GM23248 (cell line): ENCODE measurements around the gene TMEM229B. TPM values are rescaled to one million over a fixed set of nuclear protein-coding genes. Genes with fewer than 3 reads are reported as not detected.

ENCODE experiments used
- DNase-seq: peaks from one replicate; pipeline ENCODE4 v3.0.0-alpha.2; 2015
- H2AFZ ChIP-seq: fragments of 200-600 bp; sonication (generic); 2 replicates; pipeline ENCODE4 v1.6.1; 2016; ENCODE audit warnings: antibody characterized with exemption
- H3F3A ChIP-seq: fragments of 200-600 bp; sonication (generic); 2 replicates; pipeline ENCODE4 v1.6.1; 2016; ENCODE audit warnings: mild to moderate bottlenecking, antibody characterized with exemption, mixed run types; ENCODE audit not compliant: insufficient read depth
- H3K27ac ChIP-seq: fragments of 200-600 bp; sonication (generic); 2 replicates; pipeline ENCODE4 v1.5.1; 2016; ENCODE audit warnings: mild to moderate bottlenecking
- H3K27me3 ChIP-seq: fragments of 200-600 bp; sonication (generic); replicated peaks from 2 replicates; pipeline ENCODE4 v1.6.1; 2016; ENCODE audit warnings: mild to moderate bottlenecking; ENCODE audit not compliant: insufficient read depth
- H3K36me3 ChIP-seq: fragments of 200-600 bp; sonication (generic); 2 replicates; pipeline ENCODE4 v1.6.1; 2016; ENCODE audit warnings: low read depth, mild to moderate bottlenecking
- H3K4me1 ChIP-seq: fragments of 200-600 bp; sonication (generic); 2 replicates; pipeline ENCODE4 v1.6.1; 2016; ENCODE audit warnings: mild to moderate bottlenecking; ENCODE audit not compliant: insufficient read depth
- H3K4me2 ChIP-seq: fragments of 200-600 bp; sonication (generic); one replicate; pipeline ENCODE4 v1.6.1; 2016; ENCODE audit warnings: mild to moderate bottlenecking; ENCODE audit not compliant: unreplicated experiment
- H3K4me3 ChIP-seq: fragments of 200-600 bp; sonication (generic); 2 replicates; pipeline ENCODE4 v1.5.1; 2016; ENCODE audit warnings: mild to moderate bottlenecking
- H3K79me2 ChIP-seq: fragments of 200-600 bp; sonication (generic); 2 replicates; pipeline ENCODE4 v1.6.1; 2016; ENCODE audit warnings: mild to moderate bottlenecking; ENCODE audit not compliant: insufficient read depth
- H3K9ac ChIP-seq: fragments of 200-600 bp; sonication (generic); 2 replicates; pipeline ENCODE4 v1.6.1; 2016; ENCODE audit warnings: mild to moderate bottlenecking
- H3K9me2 ChIP-seq: fragments of 200-600 bp; sonication (generic); 2 replicates; pipeline ENCODE4 v1.6.1; 2016; ENCODE audit warnings: mixed run types, mild to moderate bottlenecking, moderate library complexity; ENCODE audit not compliant: insufficient read depth
- H3K9me3 ChIP-seq: fragments of 200-600 bp; sonication (generic); one replicate; pipeline ENCODE4 v1.6.1; 2017; ENCODE audit warnings: low read depth
- H4K20me1 ChIP-seq: fragments of 200-600 bp; sonication (generic); 2 replicates; pipeline ENCODE4 v1.6.0; 2016; ENCODE audit not compliant: insufficient read depth
- EZH2 ChIP-seq: fragments of 200-600 bp; sonication (generic); IDR thresholded peaks from 2 replicates; pipeline ENCODE4 v1.6.1; 2018; ENCODE audit warnings: antibody characterized with exemption, mild to moderate bottlenecking; ENCODE audit not compliant: insufficient read depth, poor library complexity, severe bottlenecking
- EZH2phosphoT487 ChIP-seq: fragments of 200-600 bp; sonication (generic); IDR thresholded peaks from 2 replicates; pipeline ENCODE4 v1.6.1; 2018; ENCODE audit warnings: antibody characterized with exemption, moderate library complexity, mild to moderate bottlenecking, low read depth; ENCODE audit not compliant: insufficient read depth
- WGBS, 2 experiments: methylation state at CpG; one replicate each; pipeline ENCODE4 v1.1.6; 2015 to 2017; ENCODE audit warnings: low lambda C conversion rate in 2 of 2, low coverage in 1 of 2; ENCODE audit errors: missing lambda C conversion rate in 2 of 2; 5-methylcytosine and 5-hydroxymethylcytosine counted together
- in situ Hi-C: fragments of 300-500 bp; cut with MboI; formaldehyde crosslinking; loops from 2 replicates; pipeline ENCODE4 v1.15.0; 2020
- polyA plus RNA-seq: library from polyadenylated mRNA; unstranded; fragments of >200 nt; fragmentation: Nextera tagmentation; extraction: Ambion mirVana; gene quantifications from 2 replicates; pipeline ENCODE4 v1.2.1, GENCODE V29; 2016
- total RNA-seq: library from RNA; depleted of rRNA; stranded (reverse); fragments of >200 nt; shearing (Covaris generic); gene quantifications from 2 replicates; pipeline ENCODE4 v1.2.3, GENCODE V29; 2014

The TMEM229B gene
- total and polyA plus RNA-seq, 2 experiments from 2014 or later = 0.43 to 0.65 TPM

GRCh38 chr14:67527756-67528155 lies 39.2 kb upstream of the TMEM229B start:
- no peak overlapping the region for H3K4me3 ChIP-seq
- WGBS, 2 experiments = 37% methylated on average over 5 of the region's 5 CpGs
- no peaks in the 10 kb centered on the region for H3K4me1 ChIP-seq
- TF ChIP-seq EZH2 (no peak), EZH2phosphoT487 (no peak)
- no peaks in the 10 kb centered on the region for H4K20me1 ChIP-seq
- H3F3A ChIP-seq = no peaks in the 10 kb centered on the region
- H3K9me2 ChIP-seq = no peaks in the 10 kb centered on the region
- no peak overlapping the region for H3K27ac ChIP-seq
- H3K9ac ChIP-seq = no peak overlapping the region
- H3K27me3 ChIP-seq = peaks cover 34% of the 10 kb centered on the region
- no peaks in the 10 kb centered on the region for H3K79me2 ChIP-seq
- H3K4me2 ChIP-seq = no peak overlapping the region
- H3K36me3 ChIP-seq = no peaks in the 10 kb centered on the region
- no peak overlapping the region for H2AFZ ChIP-seq
- in situ Hi-C loops = no loop called here
- no peak for DNase-seq
- H3K9me3 ChIP-seq = no peaks in the 10 kb centered on the region

DNA sequence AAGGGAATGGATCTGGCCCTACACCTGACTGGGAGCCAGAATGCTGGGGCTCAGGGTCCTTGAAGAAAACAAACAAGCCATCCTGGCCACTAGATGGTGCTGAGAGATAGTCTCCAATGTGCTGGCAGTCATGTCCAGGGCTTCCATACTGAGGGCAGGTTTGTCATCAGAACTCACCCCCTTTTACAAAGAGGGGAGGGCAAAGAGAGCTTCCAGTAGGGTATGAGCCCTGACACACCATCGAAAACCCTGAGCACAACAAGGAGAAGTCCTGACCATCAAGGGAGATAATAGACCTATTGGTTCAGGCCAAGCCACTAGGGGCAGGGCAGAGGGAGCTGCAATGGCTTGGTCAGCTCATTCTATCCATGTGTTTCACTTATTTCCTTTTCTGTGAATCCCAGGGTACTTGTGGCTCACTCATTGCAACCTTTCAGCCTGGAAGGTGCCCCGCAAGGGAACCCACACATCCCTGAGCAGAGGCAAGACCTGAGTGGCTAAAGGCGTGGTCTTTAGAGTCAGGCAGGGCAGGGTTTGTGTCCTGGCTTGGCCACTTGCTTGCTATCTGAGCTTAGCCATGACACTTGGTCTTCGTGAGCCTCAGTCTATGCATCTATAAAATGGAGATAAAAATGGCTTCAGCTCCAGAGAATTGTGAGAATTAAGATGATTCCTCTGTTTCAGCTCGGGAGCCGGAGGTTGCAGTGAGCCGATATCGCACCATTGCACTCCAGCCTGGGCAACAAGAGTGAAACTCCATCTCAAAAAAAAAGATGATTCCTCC lies 38.3 kb upstream of the TMEM229B start:
- no peak overlapping the region for H3K27ac ChIP-seq
- no peak overlapping the region for H2AFZ ChIP-seq
- H3K27me3 ChIP-seq = peaks cover 42% of the 10 kb centered on the region
- 72 to 73% methylated on average over 8 of the region's 8 CpGs for WGBS, 2 experiments
- H3K4me2 ChIP-seq = no peak overlapping the region
- no peaks in the 10 kb centered on the region for H4K20me1 ChIP-seq
- H3F3A ChIP-seq = no peaks in the 10 kb centered on the region
- H3K36me3 ChIP-seq = no peaks in the 10 kb centered on the region
- TF ChIP-seq EZH2 (no peak), EZH2phosphoT487 (no peak)
- H3K79me2 ChIP-seq = no peaks in the 10 kb centered on the region
- no peak overlapping the region for H3K4me3 ChIP-seq
- DNase-seq = peak; percentile 58
- no peaks in the 10 kb centered on the region for H3K4me1 ChIP-seq
- H3K9me3 ChIP-seq = no peaks in the 10 kb centered on the region
- in situ Hi-C loops = no loop called here
- H3K9ac ChIP-seq = no peak overlapping the region
- H3K9me2 ChIP-seq = no peaks in the 10 kb centered on the region

DNA sequence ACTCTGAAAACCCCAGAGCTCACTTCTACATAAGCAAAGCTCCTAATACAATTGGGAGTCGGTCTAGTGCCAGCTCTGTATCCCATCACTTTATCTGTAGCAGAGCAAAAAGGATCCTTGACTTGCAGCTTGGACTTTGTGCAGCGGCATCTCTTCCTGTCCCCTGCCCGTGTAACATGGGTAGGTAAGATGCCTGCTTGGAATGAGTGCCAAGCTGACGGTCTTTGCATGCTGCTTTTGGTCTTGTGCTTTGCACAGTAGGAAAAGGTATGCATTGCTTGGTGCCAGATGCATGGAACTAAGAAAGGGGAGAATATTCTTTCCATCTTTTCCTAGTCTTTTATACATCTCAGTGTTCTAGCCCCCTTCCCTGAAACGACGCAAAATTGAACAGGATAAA lies 37.7 kb upstream of the TMEM229B start:
- in situ Hi-C loops = no loop called here
- no peak overlapping the region for H3K9ac ChIP-seq
- H3K27me3 ChIP-seq = peaks cover 49% of the 10 kb centered on the region
- no peak for DNase-seq
- no peaks in the 10 kb centered on the region for H3K36me3 ChIP-seq
- H3K4me1 ChIP-seq = no peaks in the 10 kb centered on the region
- no peak overlapping the region for H2AFZ ChIP-seq
- H3K79me2 ChIP-seq = no peaks in the 10 kb centered on the region
- no peak overlapping the region for H3K4me2 ChIP-seq
- H3F3A ChIP-seq = no peaks in the 10 kb centered on the region
- H3K9me2 ChIP-seq = no peaks in the 10 kb centered on the region
- no peak overlapping the region for H3K4me3 ChIP-seq
- H4K20me1 ChIP-seq = no peaks in the 10 kb centered on the region
- H3K9me3 ChIP-seq = no peaks in the 10 kb centered on the region
- TF ChIP-seq EZH2phosphoT487 = no peak
- TF ChIP-seq EZH2 = no peak
- no peak overlapping the region for H3K27ac ChIP-seq
- 39 to 44% methylated on average over 6 of the region's 6 CpGs for whole genome bisulfite sequencing, 2 experiments

- 60 to 62% methylated on average over 4 of the region's 4 CpGs for WGBS, 2 experiments
Observed at GRCh38 chr14:67525389-67525788, 36.9 kb upstream of the TMEM229B start.

DNA sequence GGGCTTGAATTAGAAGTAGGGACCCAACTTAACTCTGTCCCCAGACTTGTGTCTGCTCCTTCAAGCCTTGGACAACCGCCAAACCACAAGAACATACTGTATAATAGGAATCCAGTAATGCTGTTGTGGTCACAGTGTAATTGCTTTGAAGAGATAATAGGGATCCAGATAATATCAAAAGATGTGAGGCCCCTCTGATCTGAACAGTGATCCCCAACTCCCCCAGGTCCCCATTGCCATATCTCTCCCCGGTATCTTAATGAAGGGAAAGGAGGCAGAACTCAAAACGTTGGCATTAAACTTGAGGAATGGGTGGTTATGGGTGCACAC lies 36.1 kb upstream of the TMEM229B start:
- H3K9ac ChIP-seq = no peak overlapping the region
- no peak overlapping the region for H3K4me3 ChIP-seq
- no peaks in the 10 kb centered on the region for H3K9me3 ChIP-seq
- no peaks in the 10 kb centered on the region for H3F3A ChIP-seq
- 29 to 32% methylated on average over 3 of the region's 3 CpGs for WGBS, 2 experiments
- peaks cover 65% of the 10 kb centered on the region for H3K27me3 ChIP-seq
- no peak overlapping the region for H3K4me2 ChIP-seq
- H4K20me1 ChIP-seq = no peaks in the 10 kb centered on the region
- no peak overlapping the region for H3K27ac ChIP-seq
- in situ Hi-C loops = no loop called here
- TF ChIP-seq EZH2 = no peak
- TF ChIP-seq EZH2phosphoT487 = no peak
- no peaks in the 10 kb centered on the region for H3K79me2 ChIP-seq
- DNase-seq = no peak
- H3K4me1 ChIP-seq = no peaks in the 10 kb centered on the region
- no peak overlapping the region for H2AFZ ChIP-seq
- H3K36me3 ChIP-seq = no peaks in the 10 kb centered on the region
- H3K9me2 ChIP-seq = no peaks in the 10 kb centered on the region

More at GRCh38 chr14:67525389-67525788, 36.9 kb upstream of the TMEM229B start:
- no peak overlapping the region for H3K4me3 ChIP-seq
- peaks cover 57% of the 10 kb centered on the region for H3K27me3 ChIP-seq
- H3K9me3 ChIP-seq = no peaks in the 10 kb centered on the region
- no peaks in the 10 kb centered on the region for H3K36me3 ChIP-seq
- H3K9ac ChIP-seq = no peak overlapping the region
- no peaks in the 10 kb centered on the region for H3F3A ChIP-seq
- H2AFZ ChIP-seq = no peak overlapping the region
- no peak overlapping the region for H3K4me2 ChIP-seq
- TF ChIP-seq EZH2phosphoT487 = no peak
- TF ChIP-seq EZH2 = no peak
- no peaks in the 10 kb centered on the region for H3K4me1 ChIP-seq
- no peak overlapping the region for H3K27ac ChIP-seq
- in situ Hi-C loops = no loop called here
- no peaks in the 10 kb centered on the region for H4K20me1 ChIP-seq
- no peaks in the 10 kb centered on the region for H3K79me2 ChIP-seq
- H3K9me2 ChIP-seq = no peaks in the 10 kb centered on the region
- DNase-seq = no peak
